Hematopoietic multipotent progenitor cell treated with erythropoietin and hydrocortisone succinate and interleukin-3 and kit ligand, for 15 days (in vitro differentiated cells): ENCODE data around the gene SMC6.
A peak's percentile ranks its signal among the peaks of the same experiment; 100 is the strongest.

Source experiments
- DNase-seq: peaks from one replicate; pipeline ENCODE4 v3.0.0-alpha.2; 2015; ENCODE audit warnings: low spot score

SMC6 gene

DNA sequence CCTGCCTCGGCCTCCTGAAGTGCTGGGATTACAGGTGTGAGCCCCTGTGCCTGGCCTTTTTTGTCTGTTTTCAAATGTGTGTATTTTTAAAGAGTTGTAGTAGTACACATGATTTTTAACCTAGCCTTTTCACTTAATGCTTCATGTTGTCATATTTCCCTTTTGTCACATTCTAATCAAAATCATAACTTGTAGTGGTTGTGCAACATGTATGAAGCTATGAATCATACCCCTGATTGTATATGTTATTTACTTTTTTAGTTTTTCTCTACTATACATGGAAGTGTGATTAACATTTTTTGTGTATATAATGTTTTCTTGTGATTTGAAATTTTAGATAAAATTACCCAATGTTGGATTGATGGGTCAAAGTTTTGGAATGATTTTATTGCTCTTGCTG, 8.8 kb upstream of the SMC6 start:
- DNase-seq: no peak

DNA sequence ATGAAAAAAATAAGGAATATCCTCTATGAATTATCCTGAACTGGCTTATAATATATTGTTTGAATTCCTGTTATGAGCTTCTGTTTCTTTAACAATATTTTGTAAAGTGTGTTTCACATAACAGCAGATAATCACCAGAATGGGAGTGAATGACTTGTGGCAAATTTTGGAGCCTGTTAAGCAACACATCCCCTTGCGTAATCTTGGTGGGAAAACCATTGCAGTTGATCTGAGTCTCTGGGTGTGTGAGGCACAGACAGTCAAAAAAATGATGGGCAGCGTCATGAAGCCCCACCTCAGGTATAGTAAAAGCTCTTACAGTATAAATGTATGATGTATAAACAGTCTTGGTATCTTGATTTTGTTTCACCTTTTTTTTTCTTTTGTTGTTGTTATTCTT, 6.2 kb upstream of the SMC6 start:
- no peak for DNase-seq

DNA sequence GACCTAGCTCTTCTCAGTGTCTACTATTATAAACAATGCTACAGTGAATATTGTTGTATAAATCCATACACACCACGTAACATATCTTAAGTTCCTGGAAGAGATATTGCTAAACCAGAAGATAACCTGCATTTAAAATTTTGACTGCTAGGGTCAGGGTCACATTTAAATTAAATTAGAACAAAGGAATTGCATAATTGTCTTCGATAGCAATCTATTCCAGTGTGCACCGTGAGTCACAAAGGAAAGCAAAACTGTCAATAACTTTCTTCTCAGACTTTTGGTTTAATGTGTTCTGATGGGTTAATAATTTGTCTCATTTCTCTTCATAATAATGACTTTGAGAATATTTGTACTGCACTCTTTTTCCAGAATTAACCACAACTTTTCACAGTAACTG, 4.5 kb upstream of the SMC6 start:
- DNase-seq: no peak

DNA sequence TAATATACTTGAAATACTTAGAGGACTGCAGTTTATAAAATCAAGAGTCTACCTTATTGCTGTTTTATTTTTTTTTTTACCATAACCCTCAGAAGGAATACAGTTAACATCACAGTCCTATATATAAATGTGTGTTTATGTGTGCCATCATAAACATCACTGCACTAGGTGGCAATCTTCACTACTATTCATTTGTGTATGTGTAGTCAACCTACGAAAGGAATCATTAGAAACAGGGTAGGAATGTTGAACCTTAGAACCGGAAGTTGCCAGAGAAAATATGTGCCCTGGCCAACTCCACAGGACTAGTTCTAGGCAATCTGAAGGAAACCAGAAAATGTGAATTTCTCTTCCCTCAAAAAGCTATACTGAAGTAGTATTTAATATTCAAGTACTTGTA, 3.7 kb upstream of the SMC6 start:
- DNase-seq: no peak

DNA sequence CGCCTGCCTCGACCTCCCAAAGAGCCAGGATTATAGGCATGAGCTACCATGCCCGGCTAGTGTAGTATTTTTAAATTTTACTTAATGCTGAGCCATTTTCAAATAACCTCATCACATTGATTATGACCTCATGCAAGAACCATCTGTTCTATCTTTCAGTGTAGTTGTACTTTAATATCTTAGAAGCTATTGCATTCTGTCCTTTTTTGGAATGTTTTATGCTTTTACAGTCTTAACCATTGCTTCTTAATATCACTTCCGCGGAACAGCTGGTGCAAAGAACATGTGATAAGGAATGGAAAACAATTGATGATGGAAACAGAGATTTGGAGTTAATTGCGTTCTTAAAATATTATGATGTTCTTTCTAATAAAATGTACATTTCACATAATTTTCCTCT, 3.1 kb upstream of the SMC6 start:
- DNase-seq: no peak

DNA sequence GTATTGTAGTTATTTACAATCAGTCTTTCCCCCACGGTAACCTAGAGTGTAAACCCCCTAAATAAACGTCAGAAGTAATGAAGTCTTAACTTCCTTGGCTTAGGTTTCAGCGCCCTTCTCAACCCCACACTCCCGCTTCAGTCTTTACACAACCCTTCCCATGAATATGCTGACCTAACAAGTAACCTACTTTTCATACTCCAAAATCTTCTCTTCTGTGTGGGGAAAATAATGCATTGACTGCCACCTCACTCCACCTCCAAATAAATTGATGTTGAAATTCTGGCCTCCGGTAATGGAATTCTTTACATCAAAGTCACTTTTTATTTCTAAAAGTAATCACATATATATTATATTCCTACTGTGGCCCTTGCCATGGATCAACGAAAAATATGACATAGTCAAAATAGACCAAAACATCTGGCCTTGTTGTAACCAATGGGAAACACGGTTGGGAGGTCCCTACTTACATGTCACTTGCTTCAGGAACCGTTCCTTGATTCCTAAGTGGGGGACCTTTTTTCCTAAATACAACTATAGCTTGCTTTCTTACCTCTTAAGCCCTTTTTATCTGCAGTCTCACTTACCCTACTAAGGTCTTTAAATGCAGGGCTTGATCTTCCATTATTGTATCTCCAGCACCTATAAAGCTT, 1.3 kb upstream of the SMC6 start:
- peak; percentile 10 for DNase-seq

DNA sequence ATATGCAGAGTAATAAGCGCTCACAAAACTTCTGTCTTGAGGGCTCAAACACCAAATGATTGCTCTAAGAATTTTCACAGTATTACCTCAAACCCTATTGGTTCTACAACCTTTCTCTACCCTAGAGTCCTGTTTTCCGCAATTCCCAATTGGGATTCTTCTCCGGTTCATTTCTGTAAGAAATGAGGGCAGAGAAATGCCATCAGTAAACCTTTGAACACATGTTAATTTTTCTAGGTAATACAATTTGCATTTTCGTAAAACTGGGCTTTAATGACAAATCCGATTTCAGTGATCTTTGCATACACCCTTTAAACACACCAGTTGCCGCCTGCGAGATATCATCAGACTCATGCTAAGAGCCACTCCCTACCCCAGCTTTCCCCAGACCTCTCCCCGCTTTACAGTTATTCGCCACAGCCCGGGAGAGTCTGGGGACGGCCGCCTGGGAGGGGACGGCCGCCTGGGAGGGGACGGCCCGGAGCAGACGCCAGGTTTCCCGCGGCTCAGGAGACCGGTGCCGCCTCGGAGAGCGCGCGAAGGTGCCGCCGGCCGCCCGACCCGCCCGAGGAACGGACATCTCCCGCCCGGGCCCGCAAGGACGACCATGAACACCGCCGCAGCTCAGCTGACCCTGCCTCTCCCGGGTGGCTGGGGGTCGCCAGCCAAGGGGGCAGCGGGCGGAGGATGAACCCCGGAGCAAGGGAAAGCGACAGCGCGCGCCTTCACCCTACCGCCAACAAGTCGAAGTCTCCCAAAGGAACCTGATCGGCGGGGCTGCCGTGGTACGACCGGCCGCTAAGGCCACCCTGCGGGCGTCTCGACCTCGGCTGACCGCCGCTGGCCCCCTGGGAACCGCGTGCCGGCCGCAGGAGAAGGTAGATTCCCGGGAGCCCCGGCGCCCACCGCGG, 463 bp downstream of the SMC6 start:
- peak; percentile 54 for DNase-seq

DNA sequence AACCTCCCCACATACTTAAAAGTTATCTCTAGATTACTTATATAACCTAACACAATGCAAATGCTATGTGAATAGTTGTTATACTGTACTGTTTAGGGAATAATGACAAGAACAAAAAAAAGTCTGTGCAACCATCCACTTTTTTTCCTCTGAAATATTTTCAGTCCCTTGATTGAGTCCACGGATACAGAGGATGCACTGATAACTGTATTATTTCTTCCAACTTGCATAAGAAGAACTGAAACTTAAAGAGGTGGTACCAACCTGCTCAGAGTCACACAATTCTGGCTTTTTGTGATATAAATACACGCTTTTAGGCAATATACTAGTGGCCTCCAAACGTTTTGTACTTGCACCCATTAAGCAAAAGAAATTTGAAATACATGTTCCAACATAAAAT, 1.4 kb downstream of the SMC6 start:
- DNase-seq: no peak

DNA sequence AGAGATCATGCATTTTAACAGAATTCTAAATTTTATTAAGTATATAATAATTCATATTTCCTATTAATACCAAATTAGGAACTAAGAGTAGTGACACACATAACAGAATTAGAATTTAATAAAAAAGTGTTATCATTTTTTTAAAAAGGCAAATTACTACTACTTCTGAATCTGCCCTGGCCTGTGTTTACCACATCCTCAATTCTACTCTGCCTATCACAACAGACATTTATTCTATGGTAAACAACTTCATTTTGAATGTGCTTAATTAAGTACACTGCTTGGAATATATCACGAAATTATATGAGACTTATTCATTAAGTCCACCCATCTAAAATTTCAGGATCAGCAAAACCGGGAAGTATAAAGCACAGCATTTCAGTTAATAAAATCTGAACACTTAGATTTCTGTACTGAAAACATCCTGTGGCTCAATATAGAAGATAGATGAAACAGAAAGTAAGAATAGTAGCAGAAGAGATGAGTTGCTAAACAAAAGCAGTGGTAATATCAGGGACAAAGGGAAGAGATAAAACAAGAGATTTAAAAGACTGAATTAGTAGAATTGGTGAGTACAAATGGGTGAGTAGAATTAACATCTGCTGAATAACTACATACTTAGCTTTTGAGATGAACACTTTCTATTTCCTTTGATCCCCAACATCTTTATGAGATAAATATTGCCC, 3.7 kb downstream of the SMC6 start:
- DNase-seq: no peak

DNA sequence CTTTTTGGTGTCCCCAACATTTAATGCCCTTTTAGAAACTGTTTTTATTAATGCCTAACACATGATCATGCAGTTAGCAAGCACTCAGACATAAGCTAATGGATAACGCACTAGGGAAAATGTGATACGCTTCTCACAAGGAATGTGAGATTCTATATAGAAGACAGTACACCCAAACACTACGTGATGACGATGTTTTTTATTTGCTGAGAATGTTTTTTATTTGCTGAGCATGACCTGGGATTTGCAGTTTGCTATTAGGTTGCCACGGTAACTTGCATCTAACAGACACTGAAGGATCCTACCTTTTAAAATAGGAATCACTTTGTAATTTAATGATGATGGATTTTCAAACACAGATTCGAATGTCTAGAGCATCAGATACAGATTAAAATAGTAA, 4.9 kb downstream of the SMC6 start:
- no peak for DNase-seq

DNA sequence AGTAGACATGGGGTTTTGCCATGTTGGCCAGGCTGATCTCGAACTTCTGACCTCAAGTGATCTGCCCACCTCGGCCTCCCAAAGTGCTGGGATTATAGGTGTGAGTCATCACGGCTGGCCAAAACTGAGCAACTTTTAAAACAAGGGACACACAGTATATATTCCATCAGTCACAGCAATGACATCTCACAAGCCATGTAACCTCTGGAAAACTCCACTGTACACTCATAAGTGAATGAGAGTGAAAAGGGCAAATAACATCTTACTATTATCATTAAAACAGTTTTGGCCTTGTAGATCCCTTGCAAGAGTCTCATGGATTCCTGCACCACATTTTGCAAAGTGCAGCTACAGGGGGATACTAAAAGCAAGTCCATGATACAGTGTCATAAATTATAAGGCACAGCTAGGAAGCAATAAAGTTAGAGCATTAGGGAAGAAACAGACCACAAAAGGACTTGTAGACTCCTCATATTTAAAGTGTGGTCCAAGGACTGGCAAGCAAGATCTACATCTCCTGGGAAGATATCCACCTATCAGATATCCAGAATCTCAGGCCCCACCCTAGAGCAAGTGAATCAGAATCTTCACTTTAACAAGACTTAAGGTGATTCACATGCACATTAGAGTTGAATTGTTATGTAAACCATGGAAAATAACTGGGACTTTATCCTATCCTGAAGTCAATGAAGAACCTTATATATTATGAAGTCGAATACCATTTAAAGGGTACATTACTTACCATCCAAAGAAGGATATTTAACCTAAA, 5.7 kb downstream of the SMC6 start:
- no peak for DNase-seq

DNA sequence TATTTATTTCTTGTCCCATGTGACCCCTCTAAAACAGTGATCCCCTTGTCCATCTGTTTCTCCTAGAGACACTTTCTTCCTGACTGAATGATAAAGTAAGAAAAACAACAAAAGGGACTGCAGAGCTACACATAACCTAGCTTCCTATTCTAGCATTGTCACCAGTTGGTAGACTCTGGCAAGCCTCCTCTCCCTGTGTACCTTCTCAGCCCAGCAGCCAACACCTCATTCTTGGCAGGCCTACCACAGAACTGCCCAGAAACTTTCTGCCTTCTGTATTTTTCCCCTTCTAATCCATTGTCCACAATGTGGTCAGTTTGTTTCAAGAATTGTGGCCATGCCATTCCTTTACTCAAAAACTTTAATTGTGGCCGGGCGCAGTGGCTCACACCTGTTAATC, 13.4 kb downstream of the SMC6 start:
- DNase-seq: no peak

DNA sequence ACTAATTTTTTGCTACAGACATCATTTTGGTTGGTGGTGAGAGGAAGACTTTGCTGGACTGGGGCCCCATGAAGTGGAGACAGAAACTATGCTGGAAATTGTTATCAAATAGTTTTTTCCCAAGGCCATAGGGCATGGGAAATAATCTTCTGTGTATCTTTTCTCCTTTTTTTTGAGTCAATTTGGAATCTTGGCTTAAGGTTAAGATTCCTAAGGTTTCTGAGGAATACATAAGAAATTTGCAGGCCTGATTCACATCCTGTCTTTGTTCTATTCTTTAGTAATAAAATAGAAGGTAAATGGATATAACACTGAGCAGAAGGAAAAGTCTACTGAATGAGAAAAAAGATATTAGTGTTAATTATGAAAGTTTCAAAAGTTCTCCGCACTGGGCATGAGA, 16.6 kb downstream of the SMC6 start:
- DNase-seq: no peak

DNA sequence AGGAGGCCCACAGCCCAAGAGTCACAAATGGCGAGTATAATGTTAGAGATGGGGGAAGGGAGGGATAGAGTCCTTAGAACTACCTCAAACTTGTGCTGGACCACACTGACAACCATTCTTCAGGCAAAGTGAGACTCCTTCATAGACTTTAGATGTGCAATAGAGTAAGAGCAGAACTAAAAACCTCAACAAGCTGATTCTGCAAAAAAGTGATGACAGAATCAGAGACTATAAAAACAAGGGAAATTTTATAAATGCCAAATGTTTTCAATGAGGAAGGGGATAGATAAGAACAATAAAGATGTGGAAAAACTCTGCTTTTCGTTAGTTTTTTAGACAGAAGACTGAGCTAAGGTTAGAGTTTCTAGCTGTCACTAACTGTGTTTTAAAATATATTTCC, 17.7 kb downstream of the SMC6 start:
- DNase-seq: no peak

DNA sequence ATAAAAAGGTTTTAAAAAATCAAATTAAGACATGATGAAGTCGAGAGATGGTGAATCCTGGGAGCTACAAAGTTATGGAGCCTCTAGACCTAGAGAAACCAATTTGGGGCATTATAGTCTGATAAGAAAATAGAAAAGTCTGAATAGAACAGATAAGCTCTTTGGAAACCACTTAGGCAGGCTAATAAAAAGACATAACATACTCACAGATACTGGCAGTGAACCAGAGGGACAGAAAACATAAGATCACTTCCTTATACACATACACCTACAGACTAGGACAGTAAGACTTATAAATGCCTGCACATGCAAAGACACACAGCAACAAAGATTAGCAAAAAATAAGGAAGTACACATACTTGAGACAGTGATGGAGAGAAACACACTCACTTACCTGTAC, 20.0 kb downstream of the SMC6 start:
- DNase-seq: peak; percentile 32

DNA sequence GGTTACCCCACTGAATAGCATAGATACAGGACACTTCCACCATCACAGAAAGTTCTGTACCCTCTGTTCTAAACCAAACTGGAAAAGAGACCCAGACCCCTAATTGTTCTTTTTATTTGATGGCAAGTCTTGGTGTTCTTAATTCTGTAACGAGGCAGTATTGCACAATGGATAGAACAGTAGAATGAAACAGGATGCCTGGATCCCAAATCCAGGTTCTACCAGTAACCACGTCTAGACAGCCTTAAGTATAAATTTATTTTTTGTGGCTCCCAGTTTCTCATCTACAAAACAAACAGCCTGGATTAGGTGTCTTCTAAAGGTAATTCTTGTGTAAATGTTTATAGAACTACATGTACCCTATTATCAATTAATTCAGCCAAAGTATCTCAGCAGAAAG, 23.7 kb downstream of the SMC6 start:
- DNase-seq: no peak

DNA sequence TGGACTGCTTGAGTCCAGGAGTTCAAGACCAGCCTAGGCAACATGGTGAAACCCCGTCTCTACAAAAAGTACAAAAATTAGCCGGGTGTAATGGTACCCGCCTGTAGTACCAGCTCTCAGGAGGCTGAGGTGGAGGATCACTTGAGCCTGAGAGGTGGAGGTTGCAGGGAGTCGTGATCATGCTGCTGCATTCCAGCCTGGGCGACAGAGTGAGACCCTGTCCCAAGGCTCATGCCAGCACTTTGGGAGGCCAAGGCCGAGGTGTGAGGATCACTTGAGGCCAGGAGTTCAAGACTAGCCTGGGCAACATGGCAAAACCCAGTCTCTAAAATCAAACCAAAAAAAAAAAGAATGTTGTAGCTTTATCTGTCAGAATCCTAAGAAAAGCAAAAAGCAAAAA, 25.4 kb downstream of the SMC6 start:
- no peak for DNase-seq

DNA sequence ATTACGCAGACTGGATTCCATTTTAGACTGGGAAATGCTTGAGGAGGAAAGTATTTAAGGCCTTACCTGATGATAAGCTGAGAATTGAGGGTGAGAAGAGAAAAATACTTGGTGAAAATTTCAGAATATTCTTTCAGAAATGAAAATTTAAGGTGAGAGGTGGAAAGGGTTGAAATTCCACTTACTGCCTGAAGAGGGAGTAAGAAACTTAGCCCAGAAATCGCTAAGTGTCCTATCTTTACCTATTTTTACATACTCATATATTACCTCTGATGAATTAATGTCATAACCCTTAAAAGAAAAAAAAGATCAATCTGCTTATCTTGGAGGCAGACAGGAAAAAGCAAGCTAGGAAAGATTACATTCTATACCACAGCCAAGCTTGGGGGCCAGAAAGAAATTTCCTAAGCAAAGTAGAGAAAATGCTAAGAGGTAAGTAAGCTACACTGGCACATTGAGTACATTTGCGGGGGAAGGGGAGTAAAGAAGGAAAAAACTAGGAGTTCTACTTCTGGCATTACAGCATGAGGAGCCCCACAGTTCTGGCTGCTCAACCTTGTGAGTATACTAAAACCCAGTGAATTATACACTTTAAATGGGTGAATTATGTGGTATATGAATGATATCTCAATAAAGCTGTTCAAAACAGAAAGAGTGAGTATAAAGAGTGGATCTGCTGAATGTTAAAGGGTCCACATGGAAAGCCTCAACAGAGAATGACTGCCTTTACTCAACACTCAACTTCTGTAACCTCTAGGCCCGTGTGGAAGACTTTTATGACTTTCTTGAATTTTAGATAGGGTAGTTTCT, 33.8 kb downstream of the SMC6 start:
- DNase-seq: peak; percentile 63

DNA sequence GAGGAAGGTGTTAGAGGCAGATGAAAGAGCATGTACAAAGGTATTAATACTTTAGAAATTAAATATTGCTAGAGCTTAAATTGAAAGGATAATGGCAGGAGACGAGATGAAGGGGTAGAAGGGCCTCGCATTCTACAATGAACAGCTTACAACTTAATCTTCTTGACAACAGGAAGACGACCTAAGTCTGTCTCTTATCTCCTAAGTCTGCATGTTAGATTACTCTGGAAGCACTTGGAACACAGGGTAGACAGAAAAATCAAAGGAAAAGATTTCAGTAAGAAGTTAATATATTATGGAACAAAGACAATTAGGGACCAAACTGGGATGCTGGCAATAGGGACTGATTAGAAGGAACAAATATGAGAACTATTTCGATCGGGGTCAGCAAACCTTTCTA, 34.9 kb downstream of the SMC6 start:
- no peak for DNase-seq

DNA sequence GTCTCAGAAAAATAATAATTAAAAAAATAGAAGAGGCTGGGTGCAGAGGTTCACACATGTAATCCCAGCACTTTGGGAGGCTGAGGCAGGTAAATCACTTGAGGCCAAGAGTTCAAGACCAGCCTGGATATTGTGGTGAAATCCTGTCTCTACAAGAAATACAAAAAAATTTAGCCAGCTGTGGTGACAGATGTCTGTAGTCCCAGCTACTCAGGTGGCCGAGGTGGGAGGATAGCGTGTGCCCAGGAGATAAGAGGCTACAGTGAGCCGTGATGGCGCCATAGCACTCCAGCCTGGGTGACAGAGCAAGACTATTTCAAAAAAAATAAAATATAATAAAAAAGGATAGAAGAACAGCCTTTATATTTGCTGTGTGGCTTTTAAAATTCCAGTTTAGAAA, 35.9 kb downstream of the SMC6 start:
- DNase-seq: peak; percentile 17

DNA sequence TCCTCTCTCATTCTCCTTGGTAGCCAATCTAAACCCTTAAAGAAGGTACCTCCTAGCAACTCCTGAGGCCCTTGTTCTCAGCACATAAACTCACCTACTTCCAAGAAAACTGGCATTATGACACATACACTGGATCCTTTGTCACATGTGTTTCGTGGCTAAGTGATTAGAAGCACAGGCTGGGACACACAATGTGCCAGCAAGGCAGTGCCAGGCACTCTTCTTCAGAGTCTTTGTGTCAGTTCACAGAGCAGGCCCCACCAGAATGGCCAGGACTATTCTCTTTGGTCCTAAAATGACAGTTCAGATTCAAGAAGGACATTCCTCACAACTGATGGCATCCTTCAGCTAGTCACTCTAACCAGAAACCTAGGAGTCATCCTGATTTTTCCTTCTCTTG, 40.3 kb downstream of the SMC6 start:
- no peak for DNase-seq
